ENCODE measurements around the gene TACC2. TPM values are rescaled to one million over a fixed set of nuclear protein-coding genes. Genes with fewer than 3 reads are reported as not detected.

Gene TACC2
- total and polyA plus RNA-seq, 9 of the 15 experiments (the other 6 are each of a cell fraction or from before 2014, with no cell fraction given): under 0.01 to 0.35 (median 0.03) TPM; not detected in 6

DNA sequence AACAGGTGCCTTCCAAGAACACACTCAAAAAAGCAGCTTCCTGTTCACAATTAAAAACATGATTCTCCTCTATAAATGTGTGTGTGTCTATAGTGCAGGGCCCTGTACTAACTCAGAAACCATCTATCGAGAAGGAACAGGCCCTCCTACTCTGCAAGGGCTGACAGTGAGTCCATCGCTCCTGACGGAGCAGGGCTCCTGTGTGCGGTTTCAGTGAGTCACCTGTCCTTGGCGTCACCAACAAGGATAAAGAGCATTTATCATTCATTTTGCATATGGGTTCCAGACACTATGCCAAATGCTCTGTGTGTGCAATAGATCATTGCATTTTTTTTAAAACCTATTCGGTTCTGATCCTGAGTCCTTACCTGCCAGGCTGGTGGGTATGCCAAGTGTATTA lies 63.7 kb downstream of the TACC2 start:
- POLR2A ChIA-PET: no interaction called here
- no peak overlapping the region for H2AFZ ChIP-seq (ENCODE audit: low read depth, low read length)
- WGBS (ENCODE audit: insufficient coverage, low coverage, missing lambda C conversion rate): 3% methylated on average over 6 of the region's 6 CpGs
- peaks cover 0 to 25% of the 10 kb centered on the region in 2 experiments; a peak in 3 of 5 replicates for H3K27me3 ChIP-seq (ENCODE audit: control insufficient read depth in 2 of 2, insufficient read depth in 2 of 2, low read length in 2 of 2)
- no peaks in the 10 kb centered on the region for H3K9me3 ChIP-seq (replicated peaks; ENCODE audit: control insufficient read depth, insufficient read depth, low read depth, low read length)
- ATAC-seq: no peak
- H4K20me1 ChIP-seq (replicated peaks; ENCODE audit: control insufficient read depth, insufficient read depth, low read length): no peaks in the 10 kb centered on the region
- no peaks in the 10 kb centered on the region for H3K79me2 ChIP-seq (ENCODE audit: control insufficient read depth, insufficient read depth, low read length)
- no peaks in the 10 kb centered on the region for H3K36me3 ChIP-seq (ENCODE audit: control insufficient read depth, insufficient read depth, low read length)
- no peak overlapping the region for H3K4me3 ChIP-seq
- TF ChIP-seq FOSL1 (tag; conservative IDR thresholded peaks at IDR 0.05): peak; percentile 64
- TF ChIP-seq HNRNPL (IDR thresholded peaks at IDR 0.05; ENCODE audit: low read depth, low read length): no peak
- no peak for TF ChIP-seq ZNF224 (CRISPR knock-in tag; IDR thresholded peaks at IDR 0.05)
- CTCF ChIA-PET (ENCODE audit: low intra/inter-chr PET ratio): no interaction called here
- no peak for DNase-seq (ENCODE audit: extremely low read depth in 1 of 4, low spot score in 3 of 4)
- H3K4me2 ChIP-seq (ENCODE audit: insufficient read depth, low read length): no peak overlapping the region
- in situ Hi-C loops (cut with MboI): no loop called here
- BruUV-seq (replicated peaks): no TSS peak
- H3K9me1 ChIP-seq (ENCODE audit: control insufficient read depth, insufficient read depth, low read length): no peaks in the 10 kb centered on the region
- intact Hi-C loops (cut with micrococcal nuclease): loop anchor here (10.0 kb wide), 1 partner anchor 62 kb away; no protein-coding TSS in a partner anchor
- H3K9ac ChIP-seq (ENCODE audit: insufficient read depth in 1 of 2, low read depth in 2 of 2, low read length in 2 of 2): no peak overlapping the region
- no peak for FAIRE-seq
- no peak overlapping the region for H3K27ac ChIP-seq (ENCODE audit: extremely low read depth, low read depth, low read length)
- H3K4me1 ChIP-seq (replicated peaks in 1 of 2; ENCODE audit: control insufficient read depth in 2 of 2, insufficient read depth in 2 of 2, low read length in 2 of 2): no peaks in the 10 kb centered on the region; a peak in 1 of 5 replicates

GRCh38 chr10:122053314-122053713 lies 64.4 kb downstream of the TACC2 start:
- no peaks in the 10 kb centered on the region for H3K9me3 ChIP-seq (replicated peaks; ENCODE audit: control insufficient read depth, insufficient read depth, low read depth, low read length)
- CTCF ChIA-PET (ENCODE audit: low intra/inter-chr PET ratio): no interaction called here
- H3K36me3 ChIP-seq (ENCODE audit: control insufficient read depth, insufficient read depth, low read length): no peaks in the 10 kb centered on the region
- no peaks in the 10 kb centered on the region for H3K79me2 ChIP-seq (ENCODE audit: control insufficient read depth, insufficient read depth, low read length)
- H3K4me3 ChIP-seq: no peak overlapping the region
- no peak overlapping the region for H3K4me2 ChIP-seq (ENCODE audit: insufficient read depth, low read length)
- POLR2A ChIA-PET: no interaction called here
- in situ Hi-C loops (cut with MboI) (no loop called here), intact Hi-C loops (cut with micrococcal nuclease) (loop anchor here (10.0 kb wide), 1 partner anchor 61 kb away; no protein-coding TSS in a partner anchor)
- 5% methylated on average over 7 of the region's 8 CpGs for WGBS (ENCODE audit: insufficient coverage, low coverage, missing lambda C conversion rate)
- FAIRE-seq (no peak), ATAC-seq (no peak), DNase-seq (ENCODE audit: extremely low read depth in 1 of 4, low spot score in 3 of 4) (no peak)
- H2AFZ ChIP-seq (ENCODE audit: low read depth, low read length): no peak overlapping the region
- no peaks in the 10 kb centered on the region for H3K9me1 ChIP-seq (ENCODE audit: control insufficient read depth, insufficient read depth, low read length)
- H3K9ac ChIP-seq (ENCODE audit: insufficient read depth in 1 of 2, low read depth in 2 of 2, low read length in 2 of 2): no peak overlapping the region
- no TSS peak for BruUV-seq (replicated peaks)
- peaks cover 2 to 21% of the 10 kb centered on the region in 2 experiments; a peak in 3 of 5 replicates for H3K27me3 ChIP-seq (ENCODE audit: control insufficient read depth in 2 of 2, insufficient read depth in 2 of 2, low read length in 2 of 2)
- H4K20me1 ChIP-seq (replicated peaks; ENCODE audit: control insufficient read depth, insufficient read depth, low read length): no peaks in the 10 kb centered on the region
- no peaks in the 10 kb centered on the region; a peak in 1 of 5 replicates for H3K4me1 ChIP-seq (replicated peaks in 1 of 2; ENCODE audit: control insufficient read depth in 2 of 2, insufficient read depth in 2 of 2, low read length in 2 of 2)
- no peak overlapping the region for H3K27ac ChIP-seq (ENCODE audit: extremely low read depth, low read depth, low read length)
- TF ChIP-seq NRF1 (conservative IDR thresholded peaks at IDR 0.05 in 1 of 2, IDR thresholded peaks at IDR 0.05 in 1 of 2): no peak
- TF ChIP-seq L3MBTL2 (IDR thresholded peaks at IDR 0.05): no peak
- TF ChIP-seq GTF2A2 (tag; IDR thresholded peaks at IDR 0.05): no peak
- TF ChIP-seq NCOA6 (IDR thresholded peaks at IDR 0.05): no peak
- no peak for TF ChIP-seq KLF16 (IDR thresholded peaks at IDR 0.05)
- no peak for TF ChIP-seq NCOA1 (IDR thresholded peaks at IDR 0.05; ENCODE audit: low read depth)
- TF ChIP-seq ARNT (IDR thresholded peaks at IDR 0.05): no peak
- TF ChIP-seq POU5F1 (IDR thresholded peaks at IDR 0.05; ENCODE audit: borderline replicate concordance, low read depth, low read length, partially characterized antibody): no peak
- no peak for TF ChIP-seq ZNF707 (CRISPR knock-in tag; conservative IDR thresholded peaks at IDR 0.05)
- no peak for TF ChIP-seq POLR2G (IDR thresholded peaks at IDR 0.05; ENCODE audit: low read depth, low read length)
- TF ChIP-seq DACH1 (IDR thresholded peaks at IDR 0.05; ENCODE audit: partially characterized antibody): no peak
- TF ChIP-seq ELF4 (CRISPR knock-in tag; IDR thresholded peaks at IDR 0.05): no peak
- no peak for TF ChIP-seq ZNF77 (CRISPR knock-in tag; IDR thresholded peaks at IDR 0.05)
- no peak for TF ChIP-seq MCM5 (IDR thresholded peaks at IDR 0.05; ENCODE audit: low read depth)
- TF ChIP-seq MTF1 (CRISPR knock-in tag; IDR thresholded peaks at IDR 0.05; ENCODE audit: borderline replicate concordance): no peak
- TF ChIP-seq HDGF (IDR thresholded peaks at IDR 0.05): no peak
